Psoas muscle (tissue), 8 donors: ENCODE data around the gene KIF22. TPM values are rescaled to one million over a fixed set of nuclear protein-coding genes. Genes with fewer than 3 reads are reported as not detected.
"Not testable (repeated sequence)": the region's sequence is repeated elsewhere in the genome, so short reads cannot be mapped to it uniquely, and the experiment has no call there.

ENCODE experiments used
- ATAC-seq, 4 donors: fragments of 200-7000 bp; cut with Tn5 transposase; one replicate each; pipeline ENCODE4 v1.9.1; 2020; ENCODE audit warnings: moderate library complexity in 3 of 4, mild to moderate bottlenecking in 2 of 4
- DNase-seq, 2 donors: peaks; one replicate each; pipeline ENCODE4 v3.0.0-alpha.2; 2020
- H3K27ac ChIP-seq: fragments of 200-600 bp; one replicate; pipeline ENCODE4 v1.8.0; 2022
- H3K27me3 ChIP-seq, 3 donors: fragments of 200-600 bp in 1 of 3; one replicate each; pipeline versions ENCODE4 v1.6.1 to v1.8.0; 2013 to 2022; ENCODE audit warnings: low read length in 2 of 3, mild to moderate bottlenecking in 2 of 3, moderate library complexity in 1 of 3; ENCODE audit not compliant: insufficient read depth in 3 of 3
- H3K36me3 ChIP-seq, 2 donors: fragments of 200-600 bp in 1 of 2; one replicate each; pipeline versions ENCODE4 v1.6.1 to v1.8.0; 2013 to 2022; ENCODE audit warnings: low read depth in 1 of 2, mild to moderate bottlenecking in 1 of 2, moderate library complexity in 1 of 2; ENCODE audit not compliant: insufficient read depth in 1 of 2
- H3K4me1 ChIP-seq: fragments of 200-600 bp; one replicate; pipeline ENCODE4 v1.8.0; 2022
- H3K4me3 ChIP-seq: fragments of 200-600 bp; one replicate; pipeline ENCODE4 v1.8.0; 2022; ENCODE audit warnings: mild to moderate bottlenecking
- H3K9me3 ChIP-seq: fragments of 200-600 bp; one replicate; pipeline ENCODE4 v1.8.0; 2022
- WGBS, 3 donors: extraction: QIAGEN DNeasy Blood & Tissue Kit; methylation state at CpG; one replicate each; pipeline versions ENCODE4 v1.1.6 to v1.1.7; 2013; 5-methylcytosine and 5-hydroxymethylcytosine counted together
- intact Hi-C, 2 donors: fragments of 100-400 bp; cut with DNase I; formaldehyde crosslinking; loops; one replicate each; pipeline versions ENCODE4 v1.11.0 to v1.14.2; 2022
- polyA plus RNA-seq, 3 donors: library from polyadenylated mRNA; stranded (reverse); fragments of 200-250 nt; gene quantifications; one replicate each; pipeline ENCODE4 v1.2.3, GENCODE V29; 2013
- total RNA-seq, 4 donors: library from RNA; stranded (reverse); fragmentation: NEBNext Ultra II Directional in 2 of 4; extraction: Animal tissue kit (Norgen Biotek cat#: 25700) in 2 of 4; gene quantifications; one replicate each; pipeline versions ENCODE4 v1.2.1 to v1.2.4, GENCODE V29; 2021 to 2023
- TF ChIP-seq, protein P1 (sequence below): fragments of 200-600 bp; IDR thresholded peaks from one replicate; pipeline ENCODE4 v1.8.0; 2022; ENCODE audit warnings: antibody characterized with exemption
- donor health status: healthy with polysubstance abuse.
- donor health status: DM: no; HTN: no; CAD: no; lungs with moderate emphysema.
- donor health status: Bipolar disorder and iron deficiency.
- donor health status: healthy.
- donor health status: DM: yes; HTN: yes; CAD: no.
- donor health status: DM: no; HTN: no; CAD: no.
- donor health status: DM: no; HTN: no; CAD: no.
- donor health status: DM: yes; HTN: yes; CAD: no.

The KIF22 gene
- total and polyA plus RNA-seq, 7 donors, result 12.6 to 23.8 (median 15.4) TPM

DNA sequence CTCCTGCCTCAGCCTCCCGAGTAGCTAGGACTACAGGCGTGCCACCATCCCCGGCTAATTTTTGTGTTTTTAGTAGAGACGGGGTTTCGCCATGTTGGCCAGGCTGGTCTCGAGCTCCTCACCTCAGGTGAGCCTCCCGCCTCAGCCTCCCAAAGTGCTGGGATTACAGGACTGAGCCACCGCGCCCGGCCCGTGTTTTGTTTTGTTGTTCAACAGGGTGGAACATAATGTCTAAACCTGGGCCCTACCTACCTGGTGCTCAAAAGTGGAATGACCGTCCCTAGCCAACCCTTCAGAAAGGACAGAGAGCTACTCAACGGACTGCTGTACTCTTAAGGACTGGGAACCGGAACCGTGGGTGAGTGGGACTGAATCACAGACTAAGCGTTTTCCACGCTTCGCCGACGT lies 772 bp upstream of the KIF22 start:
- TF ChIP-seq, protein P1, sequence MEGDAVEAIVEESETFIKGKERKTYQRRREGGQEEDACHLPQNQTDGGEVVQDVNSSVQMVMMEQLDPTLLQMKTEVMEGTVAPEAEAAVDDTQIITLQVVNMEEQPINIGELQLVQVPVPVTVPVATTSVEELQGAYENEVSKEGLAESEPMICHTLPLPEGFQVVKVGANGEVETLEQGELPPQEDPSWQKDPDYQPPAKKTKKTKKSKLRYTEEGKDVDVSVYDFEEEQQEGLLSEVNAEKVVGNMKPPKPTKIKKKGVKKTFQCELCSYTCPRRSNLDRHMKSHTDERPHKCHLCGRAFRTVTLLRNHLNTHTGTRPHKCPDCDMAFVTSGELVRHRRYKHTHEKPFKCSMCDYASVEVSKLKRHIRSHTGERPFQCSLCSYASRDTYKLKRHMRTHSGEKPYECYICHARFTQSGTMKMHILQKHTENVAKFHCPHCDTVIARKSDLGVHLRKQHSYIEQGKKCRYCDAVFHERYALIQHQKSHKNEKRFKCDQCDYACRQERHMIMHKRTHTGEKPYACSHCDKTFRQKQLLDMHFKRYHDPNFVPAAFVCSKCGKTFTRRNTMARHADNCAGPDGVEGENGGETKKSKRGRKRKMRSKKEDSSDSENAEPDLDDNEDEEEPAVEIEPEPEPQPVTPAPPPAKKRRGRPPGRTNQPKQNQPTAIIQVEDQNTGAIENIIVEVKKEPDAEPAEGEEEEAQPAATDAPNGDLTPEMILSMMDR, result no peak
- Histone ChIP-seq H3K36me3 (no peaks in the 10 kb centered on the region), H3K4me1 (peaks cover 20% of the 10 kb centered on the region), H3K27ac (peak overlapping the region; percentile 91), H3K4me3 (peak overlapping the region; percentile 83), H3K27me3 (no peaks in the 10 kb centered on the region), H3K9me3 (no peaks in the 10 kb centered on the region)
- DNase-seq (no peak), ATAC-seq (no peak)
- intact Hi-C loops, result loop anchor here (5.0 to 10.0 kb wide), 2 partner anchors 85 to 213 kb away; no protein-coding TSS in a partner anchor
- WGBS, 3 donors, result 51 to 56% (median 52%) methylated on average over 20 of the region's 20 CpGs

DNA sequence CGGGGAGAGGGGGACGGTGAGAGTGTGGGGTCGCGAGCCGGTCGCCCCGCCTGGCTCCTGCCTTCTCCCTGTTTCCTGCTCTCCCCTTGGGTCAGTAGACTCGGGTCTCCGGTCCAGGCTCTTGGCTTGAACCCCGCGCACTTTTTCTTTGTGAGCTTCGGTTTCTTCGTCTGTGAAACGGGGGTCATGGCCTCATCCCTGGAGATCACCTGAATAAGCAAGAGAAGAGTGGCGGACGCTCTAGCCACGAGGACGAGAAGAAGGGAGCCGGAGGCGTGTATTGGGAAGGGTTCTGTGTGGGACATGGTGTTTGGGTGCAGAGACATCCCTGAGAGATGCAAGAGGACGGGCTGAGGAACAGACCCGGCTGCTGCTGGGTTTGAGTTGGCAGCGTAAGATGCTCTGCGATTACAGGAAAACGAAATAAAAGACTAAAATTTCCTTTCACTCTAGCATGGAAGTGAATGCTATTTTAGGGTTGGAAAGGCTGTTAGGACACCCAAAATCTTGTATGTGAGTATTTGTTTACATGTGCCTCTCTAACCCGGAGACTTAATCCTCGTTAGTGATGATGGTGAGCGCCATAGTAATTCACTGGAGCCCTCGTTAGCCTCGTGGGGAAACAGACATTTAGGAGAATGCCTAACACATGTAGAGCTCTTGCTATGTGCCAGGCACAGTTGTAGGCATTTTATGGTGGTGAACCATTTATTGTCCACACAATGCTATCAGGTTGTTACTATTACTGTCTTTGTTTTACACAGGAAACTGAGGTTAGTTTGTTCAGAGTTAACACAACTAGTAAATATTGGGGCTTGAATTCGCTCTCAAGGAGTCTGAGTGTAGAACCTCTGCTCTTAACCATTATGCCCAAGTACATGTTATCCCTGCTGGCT lies 646 bp downstream of the KIF22 start:
- Histone ChIP-seq H3K27me3 (no peaks in the 10 kb centered on the region), H3K4me3 (peak overlapping the region; percentile 83), H3K27ac (peak overlapping the region; percentile 58), H3K4me1 (peaks cover 18% of the 10 kb centered on the region), H3K9me3 (no peaks in the 10 kb centered on the region), H3K36me3 (no peaks in the 10 kb centered on the region)
- TF ChIP-seq, protein P1, result no peak
- intact Hi-C loops, result loop anchor here in 1 of 2 donors (5.0 kb wide), 1 partner anchor 211 kb away; no protein-coding TSS in a partner anchor
- ATAC-seq (no peak), DNase-seq (no peak)
- 2 to 3% (median 2%) methylated on average over 27 to 31 of the region's 31 CpGs for WGBS, 3 donors

DNA sequence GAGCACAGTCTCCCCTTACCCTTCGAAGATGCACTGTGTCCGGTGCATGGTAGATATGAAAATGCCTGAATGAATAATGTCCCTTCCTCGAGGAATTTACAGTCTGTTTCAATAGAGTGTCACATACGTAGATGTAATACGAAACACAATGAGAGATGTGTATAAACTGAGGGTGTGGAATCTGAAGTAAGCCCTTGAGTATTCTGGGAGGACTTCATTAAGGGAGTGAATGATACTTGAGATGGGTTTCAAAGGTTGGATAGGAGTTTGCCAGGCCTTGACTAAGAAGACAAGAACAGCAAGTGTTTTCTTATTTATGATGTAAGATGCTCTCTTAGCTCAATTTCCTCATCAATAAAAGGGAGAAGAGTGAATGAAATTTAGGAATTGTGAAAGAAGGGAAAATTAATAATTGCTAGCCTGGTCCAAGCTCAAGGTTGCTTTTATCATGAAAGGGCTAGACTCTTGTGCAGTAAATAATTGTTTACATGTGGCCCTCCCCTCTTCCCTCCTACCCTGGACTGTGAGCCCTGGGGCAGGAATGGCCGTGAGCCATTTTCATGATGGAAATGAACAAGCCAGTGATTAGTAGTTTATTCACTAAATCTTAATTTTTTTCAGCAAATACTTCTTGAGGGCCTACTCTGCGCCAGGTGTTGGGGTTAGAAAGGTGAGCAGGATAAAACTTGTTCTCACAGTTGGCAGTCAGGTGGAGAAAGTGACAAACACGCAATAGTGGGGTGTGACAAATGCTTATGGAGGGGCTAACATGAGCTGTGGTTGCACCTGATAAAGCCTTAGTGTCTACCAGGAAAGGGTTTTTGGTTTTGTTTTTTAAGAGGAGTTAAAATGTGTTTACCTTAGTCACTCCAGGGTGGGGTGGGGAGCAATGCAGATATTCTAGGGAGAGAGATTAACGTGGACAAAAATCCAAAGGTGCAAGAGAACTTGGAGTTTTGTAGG lies 1.6 kb downstream of the KIF22 start:
- WGBS, 3 donors, result 70 to 77% (median 73%) methylated on average over 9 of the region's 9 CpGs

DNA sequence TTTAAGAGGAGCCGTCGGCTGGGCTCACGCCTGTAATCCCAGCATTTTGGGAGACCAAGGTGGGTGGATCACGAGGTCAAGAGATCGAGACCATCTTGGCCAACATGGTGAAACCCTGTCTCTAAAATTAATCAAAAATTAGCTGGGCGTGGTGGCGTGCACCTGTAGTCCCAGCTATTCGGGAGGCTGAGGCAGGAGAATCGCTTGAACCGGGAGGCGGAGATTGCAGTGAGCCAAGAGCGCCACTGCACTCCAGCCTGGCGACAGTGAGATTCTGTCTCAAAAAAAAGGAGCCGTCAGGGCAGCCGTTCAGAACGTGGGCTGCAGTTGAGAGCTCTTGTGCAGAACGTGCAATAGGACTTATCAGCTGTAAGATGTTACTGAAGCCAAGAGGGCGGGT lies 2.6 kb downstream of the KIF22 start:
- ATAC-seq, H3K27ac ChIP-seq, H3K27me3 ChIP-seq, H3K9me3 ChIP-seq, DNase-seq, H3K4me3 ChIP-seq: not testable (repeated sequence)
- Histone ChIP-seq H3K4me1 (peaks cover 18% of the 10 kb centered on the region), H3K36me3 (peaks cover 0 to 12% of the 10 kb centered on the region in 2 donors)
- intact Hi-C loops, result loop anchor here in 1 of 2 donors (5.0 kb wide), 1 partner anchor 209 kb away; no protein-coding TSS in a partner anchor
- WGBS, 3 donors, result 88 to 90% (median 89%) methylated on average over 18 of the region's 18 CpGs

More for the DNA sequence above, 1.6 kb downstream of the KIF22 start:
- no peak for DNase-seq
- no peak for ATAC-seq
- peaks cover 18% of the 10 kb centered on the region for H3K4me1 ChIP-seq
- no peaks in the 10 kb centered on the region for H3K9me3 ChIP-seq
- no peaks in the 10 kb centered on the region for H3K27me3 ChIP-seq
- intact Hi-C loops, result loop anchor here in 1 of 2 donors (5.0 kb wide), 1 partner anchor 210 kb away; no protein-coding TSS in a partner anchor
- peak overlapping the region; percentile 83 for H3K4me3 ChIP-seq
- no peak overlapping the region for H3K27ac ChIP-seq
- H3K36me3 ChIP-seq, result peaks cover 0 to 4% of the 10 kb centered on the region in 2 donors
- TF ChIP-seq, protein P1, result no peak
